ENCODE measurements around the gene DVL2.

DNA sequence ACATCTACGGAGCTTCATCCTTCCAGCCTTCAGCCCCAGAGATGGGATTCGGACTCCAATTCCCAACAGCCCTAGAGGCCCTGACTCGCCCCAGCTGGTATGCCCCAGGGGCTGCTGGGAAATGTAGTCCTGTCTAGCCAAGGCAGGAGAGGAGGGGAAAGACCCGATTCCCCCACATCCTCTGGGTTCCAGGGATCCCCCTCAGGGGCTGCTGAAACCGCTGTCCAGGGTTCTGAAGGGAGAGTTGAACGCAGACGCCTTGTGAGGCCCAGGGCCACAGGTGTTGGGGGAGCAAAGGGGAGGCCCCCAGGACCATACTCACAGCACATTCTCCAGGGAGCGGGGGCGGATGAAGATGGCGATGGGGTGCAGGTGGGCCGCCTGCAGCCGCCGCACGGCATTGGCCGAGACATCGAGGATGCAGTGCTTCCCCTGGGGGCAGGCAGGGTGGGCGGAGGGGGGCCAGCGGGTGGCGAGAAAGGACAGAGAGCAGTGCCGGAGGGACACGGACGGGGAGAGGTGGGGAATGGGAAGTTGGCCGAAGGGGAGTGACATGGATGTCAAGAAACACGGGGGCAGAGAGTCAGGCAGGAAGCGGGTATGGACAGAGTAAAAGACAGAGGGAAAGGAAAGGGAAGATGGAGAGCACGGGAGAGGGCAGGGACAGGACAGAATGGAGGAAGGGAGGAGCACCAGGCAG, 42.6 kb downstream of the DVL2 start:
- TF ChIP-seq, protein P1, sequence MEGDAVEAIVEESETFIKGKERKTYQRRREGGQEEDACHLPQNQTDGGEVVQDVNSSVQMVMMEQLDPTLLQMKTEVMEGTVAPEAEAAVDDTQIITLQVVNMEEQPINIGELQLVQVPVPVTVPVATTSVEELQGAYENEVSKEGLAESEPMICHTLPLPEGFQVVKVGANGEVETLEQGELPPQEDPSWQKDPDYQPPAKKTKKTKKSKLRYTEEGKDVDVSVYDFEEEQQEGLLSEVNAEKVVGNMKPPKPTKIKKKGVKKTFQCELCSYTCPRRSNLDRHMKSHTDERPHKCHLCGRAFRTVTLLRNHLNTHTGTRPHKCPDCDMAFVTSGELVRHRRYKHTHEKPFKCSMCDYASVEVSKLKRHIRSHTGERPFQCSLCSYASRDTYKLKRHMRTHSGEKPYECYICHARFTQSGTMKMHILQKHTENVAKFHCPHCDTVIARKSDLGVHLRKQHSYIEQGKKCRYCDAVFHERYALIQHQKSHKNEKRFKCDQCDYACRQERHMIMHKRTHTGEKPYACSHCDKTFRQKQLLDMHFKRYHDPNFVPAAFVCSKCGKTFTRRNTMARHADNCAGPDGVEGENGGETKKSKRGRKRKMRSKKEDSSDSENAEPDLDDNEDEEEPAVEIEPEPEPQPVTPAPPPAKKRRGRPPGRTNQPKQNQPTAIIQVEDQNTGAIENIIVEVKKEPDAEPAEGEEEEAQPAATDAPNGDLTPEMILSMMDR (IDR thresholded peaks at IDR 0.05; ENCODE audit: insufficient read depth, low read length), result no peak
- TF ChIP-seq POLR2AphosphoS5 (IDR thresholded peaks at IDR 0.05; ENCODE audit: low read depth), result no peak
- TF ChIP-seq SPI1 (IDR thresholded peaks at IDR 0.05; ENCODE audit: borderline replicate concordance, low read depth), result no peak
- no peak for TF ChIP-seq GABPA (IDR thresholded peaks at IDR 0.05; ENCODE audit: low read depth)

Data from HL-60 (cell line).